NCI-H524 (cell line): ENCODE results near the gene UPF1.

Experiments used
- DNase-seq, 2 experiments: peaks; one replicate each; lab custom pipeline; 2025; lab: John Stamatoyannopoulos, UW

UPF1 gene

DNA sequence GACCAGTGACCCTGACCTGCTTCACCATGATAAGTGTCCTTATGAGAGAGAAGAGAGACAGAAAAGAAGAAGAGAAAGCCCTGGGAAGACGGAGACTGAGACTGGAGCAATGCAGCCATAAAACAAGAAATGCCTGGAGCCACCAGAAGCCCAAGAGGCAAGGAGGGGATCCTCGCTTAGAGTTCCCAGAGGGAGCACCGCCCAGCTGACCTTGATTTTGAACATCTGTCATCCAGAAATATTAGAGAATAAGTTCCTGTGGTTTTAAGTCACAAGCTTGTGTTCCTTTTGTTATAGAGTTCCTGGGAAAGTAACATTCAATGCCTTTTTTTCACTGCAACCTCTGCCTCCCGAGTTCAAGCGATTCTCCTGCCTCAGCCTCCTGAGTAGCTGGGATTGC lies 44.0 kb downstream of the UPF1 start:
- DNase-seq: no peak

- DNase-seq: no peak
Measured at GRCh38 chr19:18876865-18877264, 45.1 kb downstream of the UPF1 start.

- DNase-seq: no peak
Measured at GRCh38 chr19:18878058-18878797, 46.5 kb downstream of the UPF1 start.

DNA sequence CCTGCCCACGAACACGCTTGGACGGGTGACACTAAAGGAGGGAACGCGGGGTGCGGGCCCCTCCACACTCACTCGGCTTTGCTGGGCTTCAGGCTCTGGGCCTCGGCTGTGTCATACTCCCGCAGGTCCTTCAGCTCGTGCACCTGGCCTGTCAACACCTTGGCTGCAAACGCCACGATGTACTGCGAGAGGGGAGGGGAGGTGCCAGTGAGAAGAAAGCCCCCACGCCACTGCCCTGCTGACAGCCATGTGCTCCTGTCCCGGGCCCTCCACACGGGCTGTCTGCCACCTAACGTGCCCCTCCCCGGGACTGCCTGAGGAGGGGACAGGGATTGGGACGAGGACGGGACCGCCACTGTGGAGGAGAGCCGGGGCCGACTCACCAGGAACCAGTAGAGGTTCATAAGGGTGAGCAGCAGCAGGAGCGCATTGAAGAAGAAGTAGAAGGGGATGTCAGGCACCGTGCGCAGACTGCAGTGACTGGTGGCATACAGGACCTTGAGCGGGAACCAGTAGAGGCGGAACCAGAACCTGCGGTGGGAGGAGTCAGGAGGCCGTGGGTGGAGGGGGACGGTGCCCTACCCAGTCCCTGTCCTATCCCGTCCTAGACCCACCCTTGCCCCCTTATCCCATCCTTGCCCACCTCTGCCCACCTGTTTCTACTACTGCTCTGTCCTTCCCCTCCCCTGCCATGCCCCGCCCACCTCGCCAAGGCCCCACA lies 47.3 kb downstream of the UPF1 start:
- DNase-seq: no peak

- DNase-seq: no peak
Measured at GRCh38 chr19:18879579-18880373, 48.0 kb downstream of the UPF1 start.

GRCh38 chr19:18881491-18881890 lies 49.7 kb downstream of the UPF1 start:
- no peak for DNase-seq

GRCh38 chr19:18883526-18884304 lies 52.0 kb downstream of the UPF1 start:
- no peak for DNase-seq

- no peak for DNase-seq
Measured at GRCh38 chr19:18886972-18887371, 55.2 kb downstream of the UPF1 start.

- no peak for DNase-seq
Measured at GRCh38 chr19:18889949-18890745, 58.4 kb downstream of the UPF1 start.

DNA sequence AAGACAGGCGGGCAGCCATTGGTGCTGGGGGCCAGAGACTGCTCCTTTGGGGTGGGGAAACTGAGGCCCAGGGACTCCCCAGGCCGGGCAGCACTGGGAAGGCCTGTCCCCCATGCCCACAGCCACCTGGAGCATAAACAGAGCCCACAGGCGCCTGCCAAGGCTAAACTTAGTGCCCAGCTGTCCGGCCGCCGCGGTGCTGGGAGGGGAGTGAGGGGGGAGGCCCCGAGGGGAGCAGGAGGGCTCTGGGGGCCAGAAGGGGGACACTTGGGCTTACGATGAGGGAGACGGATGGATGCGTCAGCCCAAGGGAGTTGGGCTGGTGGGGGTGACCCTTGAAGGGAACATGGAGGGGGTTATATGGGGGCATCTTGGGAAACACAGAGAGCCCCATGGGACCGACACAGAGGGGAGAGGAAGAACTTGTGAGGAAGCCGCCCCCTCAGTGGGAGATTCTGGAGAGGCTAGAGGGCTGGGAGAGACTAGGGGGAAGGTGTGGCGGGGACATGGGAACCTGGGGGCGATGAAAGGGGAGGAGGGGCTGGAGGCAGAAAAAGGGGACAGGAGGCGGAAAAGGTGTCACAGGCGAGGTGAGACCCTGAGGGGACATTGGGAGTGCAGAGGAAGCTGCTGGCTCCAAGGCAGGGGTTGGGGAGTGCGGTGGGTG lies 62.0 kb downstream of the UPF1 start:
- no peak for DNase-seq

DNA sequence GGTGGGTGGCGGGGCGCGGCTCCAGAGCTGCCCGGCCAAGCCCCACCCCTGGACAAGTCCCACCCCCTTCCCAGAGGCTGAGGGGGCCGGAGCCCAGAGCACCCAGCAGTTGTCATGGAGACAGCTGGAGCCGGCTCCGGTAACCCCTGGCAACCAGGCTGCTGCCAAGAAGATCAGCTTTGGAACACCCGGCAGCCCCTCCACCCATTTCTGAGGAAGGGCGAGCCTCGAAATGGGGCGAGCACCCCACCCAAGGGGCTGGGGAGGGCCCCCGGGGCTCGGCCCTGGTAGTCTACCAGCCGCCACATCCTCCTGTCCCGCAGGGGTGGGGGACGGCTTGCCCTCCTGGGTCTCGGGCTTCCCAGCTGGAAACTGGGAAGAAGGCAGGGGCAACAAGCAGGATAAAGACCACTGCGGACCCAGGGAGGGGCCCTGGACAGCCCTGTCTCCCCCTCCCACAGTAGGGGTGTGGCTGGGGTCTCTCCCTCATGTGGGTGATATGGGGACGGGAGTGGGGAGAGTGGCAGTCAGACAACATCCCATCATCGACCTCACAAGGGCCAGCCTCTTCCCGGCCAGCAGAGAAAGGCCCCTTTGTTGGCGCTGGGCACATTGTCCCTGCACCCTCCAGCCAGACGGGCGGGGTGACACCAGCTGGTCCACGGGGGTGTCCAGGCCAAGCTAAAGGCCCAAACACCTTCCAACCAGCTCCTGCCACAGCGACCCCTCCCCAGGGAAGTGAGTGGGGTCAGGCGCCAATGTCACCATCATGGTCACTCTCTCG lies 62.7 kb downstream of the UPF1 start:
- DNase-seq: peak; percentile 88 to 94

DNA sequence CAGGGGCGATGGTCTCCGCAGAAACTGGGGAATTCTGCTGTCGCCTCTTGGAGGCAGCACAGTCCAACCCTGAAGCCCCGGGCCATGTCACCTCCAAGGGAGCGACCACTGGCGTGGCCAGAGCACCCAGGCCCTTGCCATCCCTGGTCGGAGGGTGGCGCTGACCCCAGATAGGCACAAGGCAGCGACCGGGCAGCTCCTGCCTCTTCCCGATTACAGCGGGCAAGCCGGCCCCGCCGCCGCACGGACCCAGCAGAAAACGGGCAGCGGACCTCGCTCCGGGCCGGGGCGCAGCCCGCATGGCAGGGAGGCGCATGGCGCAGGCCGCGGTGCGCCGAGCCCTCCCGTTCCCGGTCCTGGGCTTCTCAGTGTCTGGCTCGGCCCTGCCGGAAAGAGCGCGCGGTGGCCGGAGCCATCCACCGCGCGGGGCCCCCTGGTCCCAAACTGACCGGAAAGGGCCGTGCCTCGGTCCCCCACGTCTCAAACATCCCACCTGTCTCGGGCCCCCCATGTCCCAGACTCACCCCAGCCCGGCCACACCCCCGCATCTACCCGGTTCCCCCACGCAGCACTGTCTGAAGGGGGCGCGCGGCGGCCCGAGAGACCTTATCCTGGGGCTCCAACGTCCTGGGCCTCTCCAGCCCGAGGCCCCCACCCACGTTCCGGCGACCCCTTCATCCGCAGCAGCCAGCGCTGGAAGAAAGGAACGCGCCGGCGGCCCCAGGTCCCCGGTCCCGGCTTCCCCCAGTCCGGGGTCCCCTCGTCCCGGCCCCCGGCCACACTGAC lies 63.5 kb downstream of the UPF1 start:
- DNase-seq: peak; percentile 8 to 74

DNA sequence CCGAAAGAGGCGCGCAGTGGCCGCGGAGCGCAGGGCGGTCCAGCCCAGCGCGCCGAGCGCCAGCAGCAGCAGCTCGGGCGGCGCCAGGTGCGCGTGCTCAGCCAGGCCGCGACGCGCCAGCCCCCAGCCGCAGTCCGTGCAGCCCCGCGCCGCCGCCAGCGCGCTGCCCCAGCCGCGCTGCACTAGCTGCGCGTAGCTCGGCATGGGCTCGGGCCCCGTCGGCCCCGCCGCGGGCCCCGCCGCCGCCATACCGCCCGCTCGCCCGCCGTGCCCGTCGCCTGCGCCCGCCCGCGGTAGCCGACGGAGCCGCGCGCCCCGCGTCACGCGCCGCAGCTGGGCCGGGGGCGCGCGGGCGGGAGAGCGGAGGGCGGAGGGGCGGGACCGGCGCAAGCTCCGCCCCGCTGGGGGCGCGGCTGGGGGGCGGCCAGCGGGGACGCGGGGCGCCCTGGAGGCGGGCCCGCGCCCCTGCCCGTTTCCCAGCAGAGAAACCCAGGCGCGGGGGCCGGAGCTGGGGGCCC lies 64.1 kb downstream of the UPF1 start, which contains the start of gene CERS1:
CERS1 (minus strand) TSS at position 335 of the 518 bp plus-strand sequence; CDS start at position 249, 86 bp downstream.
- DNase-seq: peak; percentile 15 to 54

DNA sequence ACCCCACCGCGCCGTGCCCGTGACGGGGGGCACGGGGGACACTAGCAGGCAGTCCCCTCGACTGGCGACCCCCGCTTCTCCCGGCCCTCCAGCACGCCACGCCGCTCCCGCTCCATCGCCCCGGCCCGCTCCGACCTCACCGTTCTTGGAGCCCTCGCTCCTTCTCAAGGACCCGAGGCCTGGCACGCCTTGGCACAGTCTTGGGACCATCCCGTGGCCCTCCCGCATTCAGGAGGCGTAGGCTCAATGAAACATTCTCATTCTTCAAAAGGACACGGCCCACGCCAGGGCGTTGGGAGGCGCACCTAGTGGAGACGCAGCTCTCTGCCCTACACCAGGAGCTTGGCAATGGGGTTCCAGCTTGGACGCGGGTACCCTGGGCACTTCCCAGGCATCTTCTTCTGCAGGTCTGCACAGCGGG lies 64.7 kb downstream of the UPF1 start:
- DNase-seq: peak in 1 of 2 experiments; percentile 43

DNA sequence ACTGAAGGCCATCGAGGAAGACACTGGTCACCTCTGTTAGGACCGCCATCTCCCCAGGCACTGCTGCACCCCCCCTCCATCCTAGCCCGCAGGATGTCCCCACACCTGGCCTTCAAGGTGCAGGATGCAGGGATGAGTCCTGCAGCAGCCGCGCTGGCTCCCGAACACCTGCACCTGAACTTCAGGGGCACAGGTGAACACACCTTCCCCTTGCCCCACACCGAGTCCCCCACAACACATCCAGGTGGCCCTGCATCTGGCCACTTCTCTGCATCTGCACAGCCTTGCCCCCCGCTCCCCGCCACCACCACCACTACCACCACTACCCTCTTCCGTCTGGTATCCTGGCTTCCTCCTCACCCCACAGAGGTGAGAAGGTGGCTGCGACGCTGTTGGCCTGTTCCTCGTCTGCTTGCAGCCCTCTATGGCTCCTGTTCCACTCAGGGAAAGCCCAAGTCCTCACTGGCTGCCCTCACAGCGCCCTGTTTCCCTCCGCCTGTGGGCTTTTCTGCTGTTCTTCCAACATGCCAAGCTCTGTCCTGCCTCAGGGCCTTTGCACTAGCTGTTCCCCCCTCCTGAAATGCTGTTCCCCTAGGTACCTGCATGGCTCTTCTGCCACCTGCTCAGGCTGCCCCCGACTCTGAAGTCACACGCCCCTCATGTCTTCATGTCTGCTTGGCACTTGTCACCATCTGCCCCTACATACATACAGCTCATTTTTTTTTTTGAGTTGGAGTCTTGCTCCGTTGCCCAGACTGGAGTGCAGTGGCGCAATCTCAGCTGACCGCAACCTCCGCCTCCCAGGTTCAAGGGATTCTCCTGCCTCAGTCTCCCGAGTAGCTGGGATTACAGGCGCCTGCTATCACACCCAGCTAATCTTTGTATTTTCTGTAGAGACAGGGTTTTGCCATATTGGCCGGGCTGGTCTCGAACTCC lies 65.6 kb downstream of the UPF1 start:
- DNase-seq: no peak

DNA sequence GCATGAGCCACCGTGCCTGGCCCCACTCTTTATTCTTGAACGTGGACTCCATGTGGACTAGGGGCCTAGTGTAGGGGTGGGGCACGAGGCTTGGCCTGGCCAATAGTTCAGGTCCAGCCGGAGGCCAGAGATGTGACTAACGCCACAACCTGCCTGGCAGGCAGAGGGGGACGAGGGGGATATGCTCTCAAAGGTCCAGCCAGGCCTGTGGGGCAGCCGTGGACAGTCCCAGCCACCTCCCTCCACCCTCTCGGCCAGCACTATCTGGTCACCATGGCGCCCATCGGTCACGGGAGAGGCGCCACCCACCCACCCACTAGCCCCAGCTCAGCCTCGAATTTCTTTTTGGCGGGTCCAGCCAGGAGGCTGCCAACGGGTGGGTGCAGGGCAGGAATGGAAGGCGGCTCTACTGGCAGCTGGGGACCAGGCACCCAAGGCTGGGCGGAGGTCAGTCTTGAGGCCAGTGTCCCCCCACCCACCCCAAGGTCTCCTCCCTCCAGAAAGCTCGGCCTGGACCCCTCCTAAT lies 66.4 kb downstream of the UPF1 start:
- DNase-seq: no peak
